Loucy (cell line): ENCODE measurements around the gene RFT1.

Experiments
- EZH2phosphoT487 ChIP-seq: fragments of 200-600 bp; IDR thresholded peaks from 2 replicates; pipeline ENCODE4 v1.6.1; 2018; ENCODE audit warnings: antibody characterized with exemption, mild to moderate bottlenecking, moderate library complexity, borderline replicate concordance
- TF ChIP-seq, protein P1 (sequence below): fragments of 200-600 bp; sonication (generic); conservative IDR thresholded peaks from 2 replicates; pipeline ENCODE4 v1.5.1; 2014; ENCODE audit warnings: mild to moderate bottlenecking, antibody characterized with exemption, low read length

DNA sequence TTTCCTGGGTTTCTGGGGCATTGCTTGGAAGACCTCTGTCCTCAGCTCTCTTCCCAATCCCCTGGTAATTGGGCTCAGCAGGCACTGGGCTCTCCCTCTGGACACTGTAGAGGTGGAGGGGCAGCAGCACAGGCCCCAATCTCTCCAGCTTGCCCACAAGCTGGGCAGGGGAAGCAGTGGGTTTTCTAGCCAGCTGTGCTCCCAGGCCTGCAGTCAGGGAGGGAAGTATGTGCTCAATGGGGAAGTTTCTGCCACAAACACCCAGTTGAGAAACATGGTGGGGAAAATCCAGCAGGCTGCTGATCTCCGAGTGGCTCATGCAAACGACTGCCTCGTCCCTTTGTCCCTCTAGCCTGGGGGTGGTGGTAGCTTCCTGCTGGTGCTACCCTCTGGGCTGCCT lies 12.8 kb upstream of the RFT1 start:
- TF ChIP-seq, protein P1, sequence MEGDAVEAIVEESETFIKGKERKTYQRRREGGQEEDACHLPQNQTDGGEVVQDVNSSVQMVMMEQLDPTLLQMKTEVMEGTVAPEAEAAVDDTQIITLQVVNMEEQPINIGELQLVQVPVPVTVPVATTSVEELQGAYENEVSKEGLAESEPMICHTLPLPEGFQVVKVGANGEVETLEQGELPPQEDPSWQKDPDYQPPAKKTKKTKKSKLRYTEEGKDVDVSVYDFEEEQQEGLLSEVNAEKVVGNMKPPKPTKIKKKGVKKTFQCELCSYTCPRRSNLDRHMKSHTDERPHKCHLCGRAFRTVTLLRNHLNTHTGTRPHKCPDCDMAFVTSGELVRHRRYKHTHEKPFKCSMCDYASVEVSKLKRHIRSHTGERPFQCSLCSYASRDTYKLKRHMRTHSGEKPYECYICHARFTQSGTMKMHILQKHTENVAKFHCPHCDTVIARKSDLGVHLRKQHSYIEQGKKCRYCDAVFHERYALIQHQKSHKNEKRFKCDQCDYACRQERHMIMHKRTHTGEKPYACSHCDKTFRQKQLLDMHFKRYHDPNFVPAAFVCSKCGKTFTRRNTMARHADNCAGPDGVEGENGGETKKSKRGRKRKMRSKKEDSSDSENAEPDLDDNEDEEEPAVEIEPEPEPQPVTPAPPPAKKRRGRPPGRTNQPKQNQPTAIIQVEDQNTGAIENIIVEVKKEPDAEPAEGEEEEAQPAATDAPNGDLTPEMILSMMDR = no peak
- TF ChIP-seq EZH2phosphoT487 = no peak
